SK-N-DZ (cell line): ENCODE measurements around the gene RTL1.

Experiments used
- DNase-seq: peaks from one replicate; pipeline ENCODE4 v3.0.0-alpha.2; 2015; ENCODE audit warnings: low spot score

The RTL1 gene

GRCh38 chr14:100866666-100867630 lies 36.6 kb downstream of the RTL1 start:
- DNase-seq = no peak

- DNase-seq = no peak
Measured at GRCh38 chr14:100865682-100866591, 37.6 kb downstream of the RTL1 start.

GRCh38 chr14:100864960-100865681 lies 38.4 kb downstream of the RTL1 start:
- DNase-seq = no peak

GRCh38 chr14:100864206-100864605 lies 39.3 kb downstream of the RTL1 start:
- DNase-seq = no peak

- DNase-seq = no peak
Measured at GRCh38 chr14:100862793-100863192, 40.7 kb downstream of the RTL1 start.

GRCh38 chr14:100862277-100862676 lies 41.2 kb downstream of the RTL1 start:
- no peak for DNase-seq

GRCh38 chr14:100861937-100862247 lies 41.6 kb downstream of the RTL1 start:
- DNase-seq = no peak

GRCh38 chr14:100861188-100861936 lies 42.2 kb downstream of the RTL1 start:
- DNase-seq = no peak

- no peak for DNase-seq
Measured at GRCh38 chr14:100860556-100861187, 42.9 kb downstream of the RTL1 start.

GRCh38 chr14:100859781-100860180 lies 43.7 kb downstream of the RTL1 start:
- no peak for DNase-seq

GRCh38 chr14:100858838-100859220 lies 44.7 kb downstream of the RTL1 start:
- DNase-seq = no peak

- DNase-seq = no peak
Measured at GRCh38 chr14:100857923-100858837, 45.3 kb downstream of the RTL1 start.

- DNase-seq = no peak
Measured at GRCh38 chr14:100857233-100857922, 46.1 kb downstream of the RTL1 start.

GRCh38 chr14:100856056-100856950 lies 47.2 kb downstream of the RTL1 start:
- DNase-seq = no peak

GRCh38 chr14:100855256-100855930 lies 48.1 kb downstream of the RTL1 start:
- DNase-seq = no peak

- no peak for DNase-seq
Measured at GRCh38 chr14:100854435-100854834, 49.1 kb downstream of the RTL1 start.

- DNase-seq = no peak
Measured at GRCh38 chr14:100851946-100852620, 51.4 kb downstream of the RTL1 start.
